ENCODE data around the gene DNAAF2. TPM values are rescaled to one million over a fixed set of nuclear protein-coding genes. Genes with fewer than 3 reads are reported as not detected.
A peak's percentile ranks its signal among the peaks of the same experiment; 100 is the strongest.

Gene DNAAF2
- total RNA-seq, 1 experiment from 2014 or later = 13.7 TPM

DNA sequence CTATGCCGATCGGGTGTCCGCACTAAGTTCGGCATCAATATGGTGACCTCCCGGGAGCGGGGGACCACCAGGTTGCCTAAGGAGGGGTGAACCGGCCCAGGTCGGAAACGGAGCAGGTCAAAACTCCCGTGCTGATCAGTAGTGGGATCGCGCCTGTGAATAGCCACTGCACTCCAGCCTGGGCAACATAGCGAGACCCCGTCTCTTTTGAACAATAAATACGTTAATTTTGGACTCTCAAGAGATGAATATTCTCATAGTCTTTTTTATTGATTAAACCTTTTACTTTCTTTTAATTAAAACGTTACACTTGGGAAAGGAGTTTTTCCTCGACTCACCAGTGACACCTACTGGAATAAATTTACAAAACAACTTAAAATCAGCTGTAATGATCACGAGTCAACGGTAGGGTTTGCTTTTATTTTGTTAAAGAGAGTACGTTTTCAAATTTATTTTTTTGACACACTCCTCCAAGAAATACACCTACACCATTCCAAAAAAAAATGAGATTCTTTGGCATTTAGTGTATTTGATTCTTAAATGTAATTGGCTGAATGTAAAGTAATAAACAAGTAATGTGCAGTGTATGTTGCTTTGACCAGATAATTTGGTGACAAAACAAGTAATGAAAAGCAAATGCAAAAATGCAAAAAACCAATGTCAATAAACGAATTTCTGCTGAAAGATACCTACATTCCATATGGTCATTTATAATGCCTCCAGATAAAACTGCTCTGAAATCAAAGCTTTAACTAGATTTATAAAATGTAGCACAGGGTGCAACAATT lies 48.2 kb downstream of the DNAAF2 start:
- intact Hi-C loops (cut with micrococcal nuclease) = no loop called here
- Histone ChIP-seq H3K4me1 (ENCODE audit: control insufficient read depth in 1 of 2, insufficient read depth in 2 of 2, low read length in 2 of 2) (peaks cover 12 to 41% of the 10 kb centered on the region in 2 experiments), H3K4me2 (ENCODE audit: low read length) (peak overlapping the region; percentile 66), H3K4me3 (replicated peaks in 1 of 2; ENCODE audit: low read depth in 1 of 2, low read length in 2 of 2) (peak overlapping the region; percentile 20 to 44), H2AFZ (ENCODE audit: low read depth, low read length, poor library complexity, severe bottlenecking) (peak overlapping the region; percentile 47), H3K27ac (ENCODE audit: low read depth, low read length) (peak overlapping the region; percentile 81), H3K36me3 (ENCODE audit: control insufficient read depth in 1 of 2, insufficient read depth in 2 of 2, low read length in 2 of 2) (peaks cover 14 to 32% of the 10 kb centered on the region in 2 experiments; a peak in 3 of 4 replicates), H4K20me1 (ENCODE audit: insufficient read depth) (peaks cover 23% of the 10 kb centered on the region; the same call in 1 of the 2 replicates), H3K9ac (ENCODE audit: low read length) (peak overlapping the region; percentile 40), H3K27me3 (ENCODE audit: insufficient read depth, low read length) (no peaks in the 10 kb centered on the region), H3K9me2 (ENCODE audit: insufficient read depth) (no peaks in the 10 kb centered on the region), H3K9me3 (ENCODE audit: control insufficient read depth in 1 of 2, insufficient read depth in 1 of 2, low read depth in 1 of 2, low read length in 2 of 2) (no peaks in the 10 kb centered on the region), H3K79me2 (ENCODE audit: insufficient read depth, low read length) (peaks cover 44% of the 10 kb centered on the region)
- BruUV-seq (replicated peaks) = no TSS peak
- ATAC-seq = peak; percentile 27
- CTCF ChIA-PET = interaction anchor here (0.6 to 2.0 kb wide), 11 partner anchors 8 to 1013 kb away, joined by 3 to 16 read pairs (median 4); partner anchors contain the start of genes LRR1, MGAT2 and RPL36AL
- peak; percentile 72 for DNase-seq (ENCODE audit: low read depth, low spot score)
- POLR2A ChIA-PET = interaction anchor here (0.7 to 2.8 kb wide), 8 partner anchors 8 to 725 kb away, joined by 3 to 15 read pairs (median 4); partner anchors contain the start of genes DMAC2L, L2HGDH, LRR1 and MGAT2
- RAD21 ChIA-PET (ENCODE audit: low non-redundant PET in 1 of 2, low total read pairs in 2 of 2, uncharacterized antibody in 2 of 2, unreplicated experiment in 2 of 2) = no interaction called here
- TF ChIP-seq SRF (IDR thresholded peaks at IDR 0.05; ENCODE audit: low read depth) = no peak
- no peak for TF ChIP-seq POLR2AphosphoS5 (IDR thresholded peaks at IDR 0.05; ENCODE audit: low read depth, low read length)
- TF ChIP-seq POLR2A (IDR thresholded peaks at IDR 0.05; ENCODE audit: borderline replicate concordance, extremely low read depth, insufficient read depth, insufficient read length) = no peak
- TF ChIP-seq, protein P1, sequence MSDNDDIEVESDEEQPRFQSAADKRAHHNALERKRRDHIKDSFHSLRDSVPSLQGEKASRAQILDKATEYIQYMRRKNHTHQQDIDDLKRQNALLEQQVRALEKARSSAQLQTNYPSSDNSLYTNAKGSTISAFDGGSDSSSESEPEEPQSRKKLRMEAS (IDR thresholded peaks at IDR 0.05) = no peak; the same call in 1 of the 2 replicates
- no peak for TF ChIP-seq EZH2 (IDR thresholded peaks at IDR 0.05)
- TF ChIP-seq, protein P2, sequence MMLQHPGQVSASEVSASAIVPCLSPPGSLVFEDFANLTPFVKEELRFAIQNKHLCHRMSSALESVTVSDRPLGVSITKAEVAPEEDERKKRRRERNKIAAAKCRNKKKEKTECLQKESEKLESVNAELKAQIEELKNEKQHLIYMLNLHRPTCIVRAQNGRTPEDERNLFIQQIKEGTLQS (IDR thresholded peaks at IDR 0.05) = peak; percentile 94
- TF ChIP-seq CBX3 (IDR thresholded peaks at IDR 0.05; ENCODE audit: low read depth) = peak; percentile 89; the same call in 1 of the 2 replicates
- no peak for TF ChIP-seq ZFX (IDR thresholded peaks at IDR 0.05)
- TF ChIP-seq FOSL1 (IDR thresholded peaks at IDR 0.05; ENCODE audit: low read depth) = peak; percentile 49; the same call in 1 of the 2 replicates
- 0 out of 2 replicates have a peak, but pooled peaks have one; percentile 52 for TF ChIP-seq SIN3A (IDR thresholded peaks at IDR 0.05; ENCODE audit: low read depth)
- 0 out of 2 replicates have a peak, but pooled peaks have one; percentile 9 for TF ChIP-seq JUND (IDR thresholded peaks at IDR 0.05)
- no peak; the same call in 1 of the 2 replicates for TF ChIP-seq ELF1 (IDR thresholded peaks at IDR 0.05; ENCODE audit: borderline replicate concordance, low read depth)
- no peak for TF ChIP-seq EGR1 (IDR thresholded peaks at IDR 0.05; ENCODE audit: low read depth)
- no peak; the same call in 1 of the 2 replicates for TF ChIP-seq CEBPB (IDR thresholded peaks at IDR 0.05; ENCODE audit: low read depth)
- no peak for TF ChIP-seq ZNF274 (IDR thresholded peaks at IDR 0.05; ENCODE audit: low read depth, low read length)
- TF ChIP-seq, protein P3, sequence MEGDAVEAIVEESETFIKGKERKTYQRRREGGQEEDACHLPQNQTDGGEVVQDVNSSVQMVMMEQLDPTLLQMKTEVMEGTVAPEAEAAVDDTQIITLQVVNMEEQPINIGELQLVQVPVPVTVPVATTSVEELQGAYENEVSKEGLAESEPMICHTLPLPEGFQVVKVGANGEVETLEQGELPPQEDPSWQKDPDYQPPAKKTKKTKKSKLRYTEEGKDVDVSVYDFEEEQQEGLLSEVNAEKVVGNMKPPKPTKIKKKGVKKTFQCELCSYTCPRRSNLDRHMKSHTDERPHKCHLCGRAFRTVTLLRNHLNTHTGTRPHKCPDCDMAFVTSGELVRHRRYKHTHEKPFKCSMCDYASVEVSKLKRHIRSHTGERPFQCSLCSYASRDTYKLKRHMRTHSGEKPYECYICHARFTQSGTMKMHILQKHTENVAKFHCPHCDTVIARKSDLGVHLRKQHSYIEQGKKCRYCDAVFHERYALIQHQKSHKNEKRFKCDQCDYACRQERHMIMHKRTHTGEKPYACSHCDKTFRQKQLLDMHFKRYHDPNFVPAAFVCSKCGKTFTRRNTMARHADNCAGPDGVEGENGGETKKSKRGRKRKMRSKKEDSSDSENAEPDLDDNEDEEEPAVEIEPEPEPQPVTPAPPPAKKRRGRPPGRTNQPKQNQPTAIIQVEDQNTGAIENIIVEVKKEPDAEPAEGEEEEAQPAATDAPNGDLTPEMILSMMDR (IDR thresholded peaks at IDR 0.05 in 2 of 3, conservative IDR thresholded peaks at IDR 0.05 in 1 of 3; ENCODE audit: borderline replicate concordance in 1 of 3, insufficient read depth in 1 of 3, low read depth in 2 of 3, low read length in 2 of 3) = peak; percentile 56 to 98 (median 81)
- TF ChIP-seq SP1 (IDR thresholded peaks at IDR 0.05; ENCODE audit: low read depth) = peak; percentile 11
- TF ChIP-seq, protein P4, sequence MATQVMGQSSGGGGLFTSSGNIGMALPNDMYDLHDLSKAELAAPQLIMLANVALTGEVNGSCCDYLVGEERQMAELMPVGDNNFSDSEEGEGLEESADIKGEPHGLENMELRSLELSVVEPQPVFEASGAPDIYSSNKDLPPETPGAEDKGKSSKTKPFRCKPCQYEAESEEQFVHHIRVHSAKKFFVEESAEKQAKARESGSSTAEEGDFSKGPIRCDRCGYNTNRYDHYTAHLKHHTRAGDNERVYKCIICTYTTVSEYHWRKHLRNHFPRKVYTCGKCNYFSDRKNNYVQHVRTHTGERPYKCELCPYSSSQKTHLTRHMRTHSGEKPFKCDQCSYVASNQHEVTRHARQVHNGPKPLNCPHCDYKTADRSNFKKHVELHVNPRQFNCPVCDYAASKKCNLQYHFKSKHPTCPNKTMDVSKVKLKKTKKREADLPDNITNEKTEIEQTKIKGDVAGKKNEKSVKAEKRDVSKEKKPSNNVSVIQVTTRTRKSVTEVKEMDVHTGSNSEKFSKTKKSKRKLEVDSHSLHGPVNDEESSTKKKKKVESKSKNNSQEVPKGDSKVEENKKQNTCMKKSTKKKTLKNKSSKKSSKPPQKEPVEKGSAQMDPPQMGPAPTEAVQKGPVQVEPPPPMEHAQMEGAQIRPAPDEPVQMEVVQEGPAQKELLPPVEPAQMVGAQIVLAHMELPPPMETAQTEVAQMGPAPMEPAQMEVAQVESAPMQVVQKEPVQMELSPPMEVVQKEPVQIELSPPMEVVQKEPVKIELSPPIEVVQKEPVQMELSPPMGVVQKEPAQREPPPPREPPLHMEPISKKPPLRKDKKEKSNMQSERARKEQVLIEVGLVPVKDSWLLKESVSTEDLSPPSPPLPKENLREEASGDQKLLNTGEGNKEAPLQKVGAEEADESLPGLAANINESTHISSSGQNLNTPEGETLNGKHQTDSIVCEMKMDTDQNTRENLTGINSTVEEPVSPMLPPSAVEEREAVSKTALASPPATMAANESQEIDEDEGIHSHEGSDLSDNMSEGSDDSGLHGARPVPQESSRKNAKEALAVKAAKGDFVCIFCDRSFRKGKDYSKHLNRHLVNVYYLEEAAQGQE (IDR thresholded peaks at IDR 0.05; ENCODE audit: low read depth) = no peak
- TF ChIP-seq EZH2phosphoT487 (IDR thresholded peaks at IDR 0.05; ENCODE audit: borderline replicate concordance) = no peak
- TF ChIP-seq RAD21 (IDR thresholded peaks at IDR 0.05; ENCODE audit: low read depth) = peak; percentile 39
- TF ChIP-seq TCF7L2 (IDR thresholded peaks at IDR 0.05; ENCODE audit: borderline replicate concordance, extremely low read depth, insufficient read depth, insufficient read length) = no peak
